Activated T-helper 2 cell treated with anti-CD3 and anti-CD28 coated beads, Interferon-gamma antibody, Interleukin-2, Interleukin-4, amounts not matched to agents 10 μg/mL and 5 μg/mL and 100 μg/mL, durations not matched to agents 14 hours and 24 hours and 36 hours (primary cell): Measurements from ENCODE around the gene OST4. TPM values are rescaled to one million over a fixed set of nuclear protein-coding genes. Genes with fewer than 3 reads are reported as not detected.

Source experiments
- DNase-seq: peaks from one replicate; pipeline ENCODE4 v3.0.0; 2021; ENCODE audit warnings: low spot score
- H3K27ac Mint-ChIP-seq: one replicate; pipeline ENCODE4 v1.8.0; 2021; ENCODE audit warnings: mixed read lengths
- H3K27me3 Mint-ChIP-seq: one replicate; pipeline ENCODE4 v1.8.0; 2021; ENCODE audit warnings: low read depth, mixed read lengths
- H3K36me3 Mint-ChIP-seq: one replicate; pipeline ENCODE4 v1.8.0; 2021; ENCODE audit warnings: low read depth, mixed read lengths
- H3K4me1 Mint-ChIP-seq: one replicate; pipeline ENCODE4 v1.8.0; 2021; ENCODE audit warnings: low read depth, mixed read lengths
- H3K4me3 Mint-ChIP-seq: one replicate; pipeline ENCODE4 v1.8.0; 2021; ENCODE audit warnings: low read depth, mild to moderate bottlenecking, moderate library complexity, mixed read lengths
- H3K9me3 Mint-ChIP-seq: one replicate; pipeline ENCODE4 v1.8.0; 2021; ENCODE audit warnings: mixed read lengths
- intact Hi-C: fragments of 100-400 bp; cut with micrococcal nuclease; formaldehyde crosslinking; loops from one replicate; pipeline ENCODE4 v1.15.1; 2023
- total RNA-seq: library from RNA; stranded (reverse); gene quantifications from 2 replicates; pipeline ENCODE4 v1.2.3, GENCODE V29; 2022

Gene OST4
- total RNA-seq, 1 donor from 2014 or later: 341 TPM

DNA sequence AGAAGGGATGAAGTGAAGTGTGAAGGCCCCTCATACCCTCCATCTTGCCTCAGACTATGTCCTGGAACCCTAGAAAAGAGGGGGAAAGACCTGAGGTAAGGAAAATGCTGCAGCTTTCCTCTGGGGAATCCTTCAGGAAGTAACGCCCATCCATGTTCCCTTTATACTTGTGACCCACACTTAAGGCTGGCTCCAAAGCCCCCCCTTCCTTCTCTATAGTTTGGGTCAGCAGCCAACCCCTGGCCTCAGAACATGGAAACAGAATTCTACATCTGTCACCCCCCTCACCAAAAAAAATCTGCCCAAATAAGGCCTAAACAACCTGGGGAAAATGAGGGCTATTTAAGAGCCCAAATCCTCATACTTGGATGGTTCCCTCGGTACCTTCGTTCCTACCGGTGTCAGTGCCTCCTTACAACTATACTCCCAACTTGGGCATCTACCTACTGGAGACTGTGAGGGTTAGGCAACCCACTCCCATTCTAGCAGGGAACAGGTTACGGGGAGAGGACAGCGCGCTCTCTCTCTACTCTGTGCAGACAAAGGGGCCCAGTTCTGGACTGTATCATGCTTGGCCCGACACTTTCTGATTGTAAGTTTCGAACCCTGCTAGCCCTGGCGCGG lies 689 bp downstream of the OST4 start:
- H3K4me3 Mint-ChIP-seq: peak overlapping the region; percentile 98
- intact Hi-C loops: loop anchor here (1.0 kb wide), 3 partner anchors 11 to 20 kb away; partner anchors contain the start of gene KHK
- H3K27ac Mint-ChIP-seq: peak overlapping the region; percentile 90

DNA sequence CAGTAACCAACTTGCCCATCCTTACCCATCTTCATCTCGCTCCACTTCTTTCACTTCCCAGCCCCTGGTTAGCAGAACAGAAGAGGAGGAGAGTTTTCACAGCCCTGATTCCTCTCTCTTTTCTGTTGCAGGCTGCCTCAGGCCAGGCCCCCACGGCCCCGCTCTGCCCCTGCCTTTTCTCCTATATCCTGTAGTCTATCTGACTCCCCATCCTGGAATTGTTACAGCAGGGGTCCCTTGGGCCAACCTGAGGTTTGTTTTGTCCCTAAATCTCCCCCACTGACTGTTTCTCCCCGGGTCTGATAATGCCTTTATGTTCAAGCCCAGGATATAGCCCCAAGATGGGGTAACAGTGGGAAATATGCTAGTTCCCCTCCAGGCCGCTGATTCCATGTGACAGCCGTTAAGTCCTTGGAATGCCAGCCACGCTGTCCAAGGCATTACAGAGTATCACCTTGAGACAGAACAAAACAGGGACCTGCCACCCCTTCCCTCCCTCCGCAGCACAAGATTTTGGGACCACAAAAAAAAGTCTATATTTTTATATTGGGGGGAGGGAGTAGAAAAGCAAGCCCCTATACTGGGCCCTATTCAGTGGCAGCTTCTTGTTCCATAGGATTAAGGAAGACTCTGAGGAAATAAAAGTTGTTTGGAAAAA lies 1.4 kb downstream of the OST4 start:
- peaks cover 44% of the 10 kb centered on the region for H3K4me1 Mint-ChIP-seq
- intact Hi-C loops: no loop called here
- peaks cover 52% of the 10 kb centered on the region for H3K36me3 Mint-ChIP-seq

More for the DNA sequence above, 689 bp downstream of the OST4 start:
- H3K9me3 Mint-ChIP-seq: no peaks in the 10 kb centered on the region
- peaks cover 46% of the 10 kb centered on the region for H3K4me1 Mint-ChIP-seq
- H3K36me3 Mint-ChIP-seq: peaks cover 45% of the 10 kb centered on the region
- DNase-seq: no peak
- no peaks in the 10 kb centered on the region for H3K27me3 Mint-ChIP-seq

DNA sequence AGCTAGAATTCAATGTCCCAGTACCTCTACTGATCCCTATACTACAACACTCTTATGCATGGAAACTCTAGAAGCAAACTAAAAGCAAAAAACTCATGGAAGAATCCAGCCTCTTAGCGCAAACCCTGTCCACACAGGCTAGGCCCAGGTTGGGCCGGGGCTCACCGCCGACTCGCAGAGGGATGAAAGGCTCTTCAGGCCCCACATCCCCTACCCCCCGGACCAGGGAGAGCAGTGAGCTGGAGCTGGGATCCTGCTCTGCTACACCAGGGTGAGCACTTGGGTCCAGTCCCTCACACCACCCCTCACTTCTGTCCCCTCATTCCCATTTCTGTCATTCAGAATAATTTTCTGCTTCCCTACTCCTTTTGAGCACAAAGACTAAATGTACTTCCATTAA lies 2.0 kb downstream of the OST4 start:
- Mint-ChIP-seq H3K36me3 (peaks cover 55% of the 10 kb centered on the region), H3K9me3 (no peaks in the 10 kb centered on the region), H3K4me1 (peaks cover 38% of the 10 kb centered on the region), H3K27me3 (no peaks in the 10 kb centered on the region), H3K27ac (peak overlapping the region; percentile 47), H3K4me3 (peak overlapping the region; percentile 98)
- intact Hi-C loops: no loop called here
- DNase-seq: no peak

More for the DNA sequence above, 1.4 kb downstream of the OST4 start:
- no peak for DNase-seq
- Mint-ChIP-seq H3K9me3 (no peaks in the 10 kb centered on the region), H3K27me3 (no peaks in the 10 kb centered on the region), H3K27ac (peak overlapping the region; percentile 47), H3K4me3 (peak overlapping the region; percentile 98)

DNA sequence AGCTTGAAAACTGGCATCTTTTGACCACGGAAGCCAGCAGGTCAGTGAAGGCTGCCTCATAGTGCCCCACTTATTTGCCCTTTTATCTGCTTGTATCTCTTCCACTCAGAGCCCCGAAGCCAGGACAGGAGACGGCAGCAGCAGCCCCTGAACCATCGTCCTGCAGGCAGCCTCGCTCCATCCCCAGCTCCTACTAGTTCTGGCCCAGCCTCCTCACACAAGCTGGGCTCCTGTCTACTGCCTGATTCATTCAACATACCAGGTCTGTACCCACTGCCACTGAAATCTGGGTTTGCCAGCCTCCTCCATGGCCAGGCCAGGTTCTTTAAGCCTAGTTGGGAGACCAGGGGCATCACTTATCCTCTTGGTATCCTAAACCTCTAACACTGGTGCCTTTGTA lies 4.1 kb downstream of the OST4 start:
- intact Hi-C loops: no loop called here
- Mint-ChIP-seq H3K9me3 (no peaks in the 10 kb centered on the region), H3K4me3 (no peak overlapping the region), H3K27ac (no peak overlapping the region), H3K36me3 (peaks cover 68% of the 10 kb centered on the region), H3K4me1 (peaks cover 28% of the 10 kb centered on the region), H3K27me3 (no peaks in the 10 kb centered on the region)
- no peak for DNase-seq

DNA sequence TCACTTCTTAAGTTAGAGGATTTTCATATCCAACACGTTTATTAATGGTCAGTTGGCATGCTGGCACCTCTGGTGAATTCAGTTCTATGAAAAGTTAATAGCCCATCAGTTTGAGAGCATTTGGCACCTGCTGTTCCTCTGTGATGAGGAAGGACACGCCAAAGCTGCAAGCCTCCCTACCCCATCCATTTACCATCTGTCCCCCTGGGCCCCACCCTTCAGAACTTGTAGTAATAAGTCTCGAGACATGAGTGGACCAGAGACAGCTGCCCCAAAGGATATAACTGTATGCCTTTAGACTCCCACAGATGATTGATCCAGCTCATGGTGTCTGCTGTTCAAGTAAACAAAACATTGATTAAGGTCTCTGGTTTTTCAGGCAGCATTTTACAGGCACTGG lies 6.3 kb downstream of the OST4 start:
- H3K4me1 Mint-ChIP-seq: peaks cover 20% of the 10 kb centered on the region
- intact Hi-C loops: no loop called here
- no peak overlapping the region for H3K4me3 Mint-ChIP-seq
- no peaks in the 10 kb centered on the region for H3K27me3 Mint-ChIP-seq
- H3K9me3 Mint-ChIP-seq: no peaks in the 10 kb centered on the region
- no peak overlapping the region for H3K27ac Mint-ChIP-seq
- no peak for DNase-seq
- H3K36me3 Mint-ChIP-seq: peaks cover 66% of the 10 kb centered on the region

DNA sequence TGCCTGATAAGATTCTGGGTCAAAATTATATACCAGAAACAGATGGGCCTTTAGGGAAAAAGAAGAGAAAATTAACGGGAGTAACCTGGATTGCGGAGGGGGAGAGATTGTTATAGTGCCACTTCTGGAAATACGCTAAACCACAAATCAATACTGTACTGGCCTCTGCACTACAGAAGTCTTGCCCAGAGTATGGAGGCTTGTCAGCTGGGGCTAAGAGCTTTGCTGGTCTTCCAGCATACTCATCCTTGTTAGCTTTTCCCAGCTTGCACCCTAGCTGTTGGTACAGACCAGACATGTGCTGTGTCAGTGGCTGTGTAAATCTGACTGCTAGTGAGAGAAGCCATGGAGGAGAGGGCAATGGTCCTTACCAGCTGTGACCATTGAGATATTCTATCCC lies 11.1 kb downstream of the OST4 start:
- no peak overlapping the region for H3K27ac Mint-ChIP-seq
- H3K36me3 Mint-ChIP-seq: peaks cover 43% of the 10 kb centered on the region
- no peaks in the 10 kb centered on the region for H3K27me3 Mint-ChIP-seq

DNA sequence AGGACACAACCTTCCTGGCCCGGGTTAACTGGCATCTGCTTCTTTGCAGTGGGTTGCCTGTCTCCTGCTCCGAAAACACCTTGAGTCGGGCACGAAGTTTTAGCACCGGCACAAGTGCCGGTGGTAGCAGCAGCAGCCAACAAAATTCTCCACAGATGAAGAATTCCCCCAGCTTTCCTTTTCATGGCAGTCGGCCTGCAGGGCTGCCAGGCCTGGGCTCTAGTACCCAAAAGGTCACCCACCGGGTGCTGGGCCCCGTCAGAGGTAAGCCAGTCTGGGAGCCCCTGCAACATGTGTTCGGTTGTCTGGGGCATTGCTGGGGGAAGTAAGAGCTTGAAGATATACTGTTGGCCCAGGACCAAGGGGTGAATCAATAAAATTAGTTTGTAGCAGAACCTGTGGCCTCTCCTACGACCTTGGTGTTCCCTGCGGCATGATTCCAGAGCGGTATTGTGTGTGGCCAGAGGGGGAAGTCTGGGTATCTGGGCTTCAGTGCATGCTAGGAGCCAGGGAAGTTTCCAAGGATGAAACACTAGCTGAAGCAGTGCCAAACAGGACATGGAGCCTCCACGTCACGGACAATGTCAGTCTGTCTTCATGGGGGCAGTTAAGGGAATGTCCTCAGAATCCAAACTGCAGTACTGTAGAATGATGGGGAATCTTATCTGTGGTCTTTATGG lies 12.2 kb downstream of the OST4 start:
- Mint-ChIP-seq H3K27me3 (no peaks in the 10 kb centered on the region), H3K9me3 (no peaks in the 10 kb centered on the region), H3K27ac (no peak overlapping the region), H3K4me3 (no peak overlapping the region), H3K4me1 (peaks cover 3% of the 10 kb centered on the region), H3K36me3 (peaks cover 42% of the 10 kb centered on the region)
- intact Hi-C loops: no loop called here
- no peak for DNase-seq

More for the DNA sequence above, 11.1 kb downstream of the OST4 start:
- intact Hi-C loops: no loop called here
- Mint-ChIP-seq H3K4me3 (no peak overlapping the region), H3K9me3 (no peaks in the 10 kb centered on the region), H3K4me1 (peaks cover 3% of the 10 kb centered on the region)
- no peak for DNase-seq

DNA sequence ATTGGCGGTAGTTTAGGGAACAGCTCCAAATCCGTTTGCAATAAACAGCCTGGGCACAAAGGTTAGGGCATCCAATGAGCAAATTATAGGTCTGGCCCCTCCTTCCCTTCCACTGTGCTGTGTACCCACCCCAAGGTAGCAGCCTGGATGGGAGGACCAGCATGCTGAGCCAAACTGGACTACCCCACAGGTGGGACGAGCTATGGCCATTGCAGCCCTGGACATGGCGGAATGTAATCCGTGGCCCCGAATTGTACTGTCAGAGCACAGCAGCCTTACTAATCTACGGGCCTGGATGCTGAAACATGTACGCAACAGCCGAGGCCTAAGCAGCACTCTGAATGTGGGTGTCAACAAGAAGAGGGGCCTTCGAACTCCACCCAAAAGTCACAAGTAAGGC lies 13.2 kb downstream of the OST4 start:
- H3K36me3 Mint-ChIP-seq: peaks cover 39% of the 10 kb centered on the region
- intact Hi-C loops: no loop called here
- no peak overlapping the region for H3K27ac Mint-ChIP-seq
- H3K4me3 Mint-ChIP-seq: no peak overlapping the region
- peaks cover 3% of the 10 kb centered on the region for H3K4me1 Mint-ChIP-seq
- DNase-seq: no peak
- H3K27me3 Mint-ChIP-seq: no peaks in the 10 kb centered on the region
- H3K9me3 Mint-ChIP-seq: no peaks in the 10 kb centered on the region

DNA sequence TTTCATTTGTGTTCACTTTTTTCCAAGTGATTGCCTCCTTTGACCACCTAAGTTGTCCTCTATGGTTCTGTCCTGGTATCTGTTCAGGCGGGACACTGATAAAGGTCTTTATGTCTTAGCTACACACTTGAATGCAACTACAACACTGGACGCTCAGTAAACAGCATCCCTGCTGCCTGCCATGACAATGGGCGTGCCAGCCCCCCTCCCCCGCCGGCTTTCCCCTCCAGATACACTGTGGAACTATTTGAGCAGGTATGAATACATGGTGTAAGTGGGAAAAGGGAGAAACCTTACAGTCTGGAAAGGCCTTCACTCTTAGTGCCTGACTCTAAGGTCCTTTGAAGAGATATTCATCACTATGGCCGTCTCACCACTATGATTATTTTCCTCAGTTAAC lies 14.3 kb downstream of the OST4 start:
- Mint-ChIP-seq H3K27ac (no peak overlapping the region), H3K36me3 (peaks cover 31% of the 10 kb centered on the region), H3K27me3 (no peaks in the 10 kb centered on the region)

DNA sequence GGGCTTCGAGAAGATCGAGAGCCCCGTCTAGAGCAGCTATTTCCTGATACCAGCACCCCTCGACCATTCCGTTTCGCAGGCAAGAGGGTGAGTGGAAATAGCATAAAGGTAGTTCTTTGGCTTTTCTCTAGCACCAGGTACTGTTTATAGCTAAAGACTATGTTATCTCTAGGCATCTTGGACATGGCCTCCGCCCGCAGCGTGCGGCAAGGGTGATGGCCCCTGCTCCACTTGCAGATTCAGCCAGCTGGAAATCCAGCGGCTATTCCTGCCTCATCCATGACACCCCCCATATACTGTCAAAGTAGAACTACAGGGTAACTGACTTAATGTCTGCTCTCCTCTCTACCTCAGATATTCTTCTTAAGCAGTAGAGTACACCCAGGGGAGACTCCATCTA lies 16.7 kb downstream of the OST4 start:
- H3K27ac Mint-ChIP-seq: no peak overlapping the region
- no peak overlapping the region for H3K4me3 Mint-ChIP-seq
- intact Hi-C loops: no loop called here

More for the DNA sequence above, 14.3 kb downstream of the OST4 start:
- DNase-seq: no peak
- Mint-ChIP-seq H3K4me3 (no peak overlapping the region), H3K4me1 (peaks cover 1% of the 10 kb centered on the region), H3K9me3 (no peaks in the 10 kb centered on the region)
- intact Hi-C loops: no loop called here

DNA sequence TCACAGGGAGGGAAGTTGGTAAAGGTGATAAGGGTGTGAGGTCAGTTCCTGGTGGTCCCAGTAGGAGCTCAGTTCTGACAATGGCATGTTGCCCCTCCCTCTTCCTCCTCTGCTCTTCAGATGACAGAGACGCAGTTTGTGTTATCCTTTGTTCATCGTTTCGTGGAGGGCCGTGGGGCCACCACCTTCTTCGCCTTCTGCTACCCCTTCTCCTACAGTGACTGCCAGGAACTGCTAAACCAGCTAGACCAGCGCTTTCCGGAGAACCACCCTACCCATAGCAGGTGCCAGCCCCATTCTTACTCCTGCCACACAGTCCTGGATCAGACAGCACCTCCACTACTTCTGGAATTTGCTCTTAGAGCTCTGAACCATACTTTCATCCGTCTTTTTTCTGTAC lies 17.7 kb downstream of the OST4 start:
- Mint-ChIP-seq H3K27ac (no peak overlapping the region), H3K36me3 (peaks cover 25% of the 10 kb centered on the region), H3K9me3 (no peaks in the 10 kb centered on the region), H3K27me3 (peaks cover 2% of the 10 kb centered on the region), H3K4me1 (peaks cover 11% of the 10 kb centered on the region), H3K4me3 (no peak overlapping the region)
- intact Hi-C loops: no loop called here
- no peak for DNase-seq

More for the DNA sequence above, 16.7 kb downstream of the OST4 start:
- no peak for DNase-seq
- Mint-ChIP-seq H3K9me3 (no peaks in the 10 kb centered on the region), H3K4me1 (peaks cover 8% of the 10 kb centered on the region), H3K36me3 (peaks cover 26% of the 10 kb centered on the region), H3K27me3 (peaks cover 2% of the 10 kb centered on the region)

DNA sequence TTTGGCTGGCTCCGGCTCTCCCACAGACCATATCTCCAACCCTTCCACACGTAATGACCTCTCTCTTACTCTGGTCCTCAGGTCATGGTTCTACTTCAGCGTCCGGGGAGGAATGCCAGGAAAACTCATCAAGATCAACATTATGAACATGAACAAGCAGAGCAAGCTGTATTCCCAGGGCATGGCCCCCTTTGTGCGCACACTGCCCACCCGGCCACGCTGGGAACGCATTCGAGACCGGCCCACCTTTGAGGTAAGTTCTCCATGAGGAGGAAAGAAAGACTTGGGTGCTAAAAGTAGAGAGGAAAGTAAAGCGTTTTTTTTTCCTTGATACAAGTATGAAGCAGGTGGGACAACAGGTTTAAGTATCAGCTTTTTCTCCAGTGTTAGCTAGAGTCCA lies 18.1 kb downstream of the OST4 start:
- DNase-seq: no peak
- Mint-ChIP-seq H3K4me1 (peaks cover 11% of the 10 kb centered on the region), H3K27ac (no peak overlapping the region), H3K9me3 (no peaks in the 10 kb centered on the region), H3K4me3 (peak overlapping the region; percentile 52), H3K27me3 (peaks cover 2% of the 10 kb centered on the region), H3K36me3 (peaks cover 21% of the 10 kb centered on the region)
- intact Hi-C loops: no loop called here
